LNCaP clone FGC (cell line): ENCODE measurements around the gene EFR3B.

Source experiments
- DNase-seq: peaks from one replicate; pipeline ENCODE4 v3.0.0-alpha.2; 2011; ENCODE audit warnings: low read depth
- H3K4me3 ChIP-seq: 2 replicates; pipeline ENCODE4 v1.5.1; 2011; ENCODE audit warnings: mild to moderate bottlenecking, low read depth, low read length, control low read depth
- TF ChIP-seq, protein P1 (sequence below): IDR thresholded peaks from 2 replicates; pipeline ENCODE4 v1.5.1; 2012; ENCODE audit warnings: mild to moderate bottlenecking; ENCODE audit not compliant: control insufficient read depth, insufficient read depth; ENCODE audit errors: extremely low read depth

EFR3B gene

DNA sequence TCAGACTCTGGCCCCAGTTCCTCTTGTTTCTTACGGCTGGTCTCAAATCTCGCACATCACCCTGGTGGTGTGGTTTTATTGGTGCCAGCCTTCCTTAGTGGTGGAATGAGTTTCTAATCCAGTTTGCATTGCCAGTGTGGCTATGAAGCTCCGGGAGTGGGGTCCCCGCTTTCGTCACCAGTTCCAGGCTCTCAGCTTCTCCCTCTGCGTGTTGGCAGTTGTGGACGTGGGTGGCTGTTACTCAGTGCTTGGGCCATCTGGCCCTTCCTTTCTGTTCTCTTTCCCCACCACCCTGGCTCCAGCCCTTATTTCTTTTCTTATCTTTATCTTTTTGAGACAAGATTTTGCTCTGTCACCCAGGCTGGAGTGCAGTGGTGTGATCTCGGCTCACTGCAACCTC lies 30.1 kb downstream of the EFR3B start:
- TF ChIP-seq, protein P1, sequence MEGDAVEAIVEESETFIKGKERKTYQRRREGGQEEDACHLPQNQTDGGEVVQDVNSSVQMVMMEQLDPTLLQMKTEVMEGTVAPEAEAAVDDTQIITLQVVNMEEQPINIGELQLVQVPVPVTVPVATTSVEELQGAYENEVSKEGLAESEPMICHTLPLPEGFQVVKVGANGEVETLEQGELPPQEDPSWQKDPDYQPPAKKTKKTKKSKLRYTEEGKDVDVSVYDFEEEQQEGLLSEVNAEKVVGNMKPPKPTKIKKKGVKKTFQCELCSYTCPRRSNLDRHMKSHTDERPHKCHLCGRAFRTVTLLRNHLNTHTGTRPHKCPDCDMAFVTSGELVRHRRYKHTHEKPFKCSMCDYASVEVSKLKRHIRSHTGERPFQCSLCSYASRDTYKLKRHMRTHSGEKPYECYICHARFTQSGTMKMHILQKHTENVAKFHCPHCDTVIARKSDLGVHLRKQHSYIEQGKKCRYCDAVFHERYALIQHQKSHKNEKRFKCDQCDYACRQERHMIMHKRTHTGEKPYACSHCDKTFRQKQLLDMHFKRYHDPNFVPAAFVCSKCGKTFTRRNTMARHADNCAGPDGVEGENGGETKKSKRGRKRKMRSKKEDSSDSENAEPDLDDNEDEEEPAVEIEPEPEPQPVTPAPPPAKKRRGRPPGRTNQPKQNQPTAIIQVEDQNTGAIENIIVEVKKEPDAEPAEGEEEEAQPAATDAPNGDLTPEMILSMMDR: no peak
- no peak overlapping the region for H3K4me3 ChIP-seq
- DNase-seq: no peak

GRCh38 chr2:25072606-25073005 lies 30.7 kb downstream of the EFR3B start:
- TF ChIP-seq, protein P1: no peak
- DNase-seq: no peak
- no peak overlapping the region for H3K4me3 ChIP-seq

DNA sequence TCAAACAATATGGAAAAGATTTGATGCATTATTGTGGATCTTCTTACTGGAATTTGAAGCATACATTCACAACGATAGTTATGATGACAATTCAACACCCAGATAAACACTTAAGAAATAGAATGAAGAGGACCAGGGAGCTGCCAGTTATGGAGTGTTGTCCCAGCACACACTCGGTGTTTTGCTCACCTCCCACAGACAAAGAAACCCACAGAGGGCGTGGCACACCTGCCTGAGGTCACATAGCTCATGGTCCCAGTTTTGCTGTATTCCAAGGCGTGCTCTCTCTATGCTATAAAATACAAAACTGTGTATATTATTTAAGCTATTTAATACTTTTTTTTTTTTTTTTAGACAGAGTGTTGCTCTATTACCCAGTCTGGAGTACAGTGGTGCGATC lies 31.1 kb downstream of the EFR3B start:
- H3K4me3 ChIP-seq: no peak overlapping the region
- TF ChIP-seq, protein P1: no peak
- no peak for DNase-seq

- TF ChIP-seq, protein P1: no peak
- no peak for DNase-seq
- no peak overlapping the region for H3K4me3 ChIP-seq
Measured at GRCh38 chr2:25073914-25074313, 32.0 kb downstream of the EFR3B start.

- no peak for DNase-seq
- TF ChIP-seq, protein P1: no peak
- no peak overlapping the region for H3K4me3 ChIP-seq
Measured at GRCh38 chr2:25074826-25075225, 33.0 kb downstream of the EFR3B start.

DNA sequence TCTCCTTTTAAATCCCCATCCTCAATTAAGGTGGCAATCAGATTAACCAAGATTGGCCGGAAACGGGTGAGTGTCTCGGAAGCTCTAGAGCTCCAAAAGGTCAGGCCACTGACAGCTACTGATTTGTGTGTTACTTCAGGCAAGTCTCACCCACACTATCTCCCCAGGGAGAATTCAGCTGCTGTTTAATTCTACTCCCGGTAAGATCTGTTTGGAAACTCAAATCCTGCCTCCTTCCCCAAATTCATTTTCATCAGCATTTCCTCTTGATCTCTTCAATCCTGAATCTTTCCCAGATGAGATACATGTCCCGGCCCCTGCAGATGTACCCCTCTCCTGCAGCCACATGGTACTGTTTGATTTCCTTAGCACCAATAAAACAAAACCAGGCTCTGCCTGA lies 34.9 kb downstream of the EFR3B start:
- DNase-seq: no peak
- H3K4me3 ChIP-seq: no peak overlapping the region
- TF ChIP-seq, protein P1: no peak

- no peak overlapping the region for H3K4me3 ChIP-seq
- no peak for DNase-seq
- TF ChIP-seq, protein P1: no peak
Measured at GRCh38 chr2:25077789-25078169, 35.9 kb downstream of the EFR3B start.
